ENCODE measurements around the gene NEGR1. TPM values are rescaled to one million over a fixed set of nuclear protein-coding genes. Genes with fewer than 3 reads are reported as not detected.

NEGR1 gene
- total RNA-seq, 4 donors from 2014 or later = 4.6 to 5.7 (median 5.0) TPM

DNA sequence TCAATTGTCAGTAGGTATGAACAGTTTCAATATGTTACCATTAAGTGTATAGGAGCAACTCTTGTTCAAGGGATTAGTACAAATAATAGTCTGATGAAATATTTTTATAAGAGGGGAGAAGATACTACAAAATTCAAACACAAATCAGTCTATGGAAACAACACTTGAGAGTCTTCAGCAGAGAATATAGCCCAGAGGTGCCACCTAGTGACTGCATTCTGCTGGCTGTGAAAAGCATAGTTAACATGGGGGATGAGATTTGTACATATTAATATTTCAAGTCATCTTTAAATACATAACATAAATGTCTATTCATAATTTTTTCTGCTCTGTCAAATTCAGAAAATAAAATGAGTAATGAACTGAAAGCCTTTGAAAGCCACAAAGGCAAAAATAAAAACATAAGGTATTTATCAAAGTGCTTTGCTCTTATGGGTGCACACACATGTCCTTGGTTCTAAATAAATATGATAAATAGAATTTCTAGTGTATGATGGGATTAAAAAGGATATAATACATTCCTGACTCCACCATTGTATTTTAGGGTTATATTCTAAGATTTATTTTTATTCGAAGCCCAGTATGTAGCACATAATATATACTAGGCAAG, 760.6 kb downstream of the NEGR1 start:
- no peaks in the 10 kb centered on the region for H3K36me3 ChIP-seq
- no peaks in the 10 kb centered on the region for H3K27me3 ChIP-seq
- no peaks in the 10 kb centered on the region for H3K4me1 ChIP-seq
- no peak for ATAC-seq
- H3K9me3 ChIP-seq = no peaks in the 10 kb centered on the region
- no peak overlapping the region for H3K27ac ChIP-seq
- no peak overlapping the region for H3K4me3 ChIP-seq
- in situ Hi-C loops (cut with MboI; ENCODE audit: low sequenced_read_pairs in 4 of 4) (no loop called here), intact Hi-C loops (cut with DNase I; ENCODE audit: low total_unique reads) (no loop called here)
- no peak for DNase-seq
- no peak for TF ChIP-seq POLR2A (IDR thresholded peaks at IDR 0.05)
- TF ChIP-seq, protein P1, sequence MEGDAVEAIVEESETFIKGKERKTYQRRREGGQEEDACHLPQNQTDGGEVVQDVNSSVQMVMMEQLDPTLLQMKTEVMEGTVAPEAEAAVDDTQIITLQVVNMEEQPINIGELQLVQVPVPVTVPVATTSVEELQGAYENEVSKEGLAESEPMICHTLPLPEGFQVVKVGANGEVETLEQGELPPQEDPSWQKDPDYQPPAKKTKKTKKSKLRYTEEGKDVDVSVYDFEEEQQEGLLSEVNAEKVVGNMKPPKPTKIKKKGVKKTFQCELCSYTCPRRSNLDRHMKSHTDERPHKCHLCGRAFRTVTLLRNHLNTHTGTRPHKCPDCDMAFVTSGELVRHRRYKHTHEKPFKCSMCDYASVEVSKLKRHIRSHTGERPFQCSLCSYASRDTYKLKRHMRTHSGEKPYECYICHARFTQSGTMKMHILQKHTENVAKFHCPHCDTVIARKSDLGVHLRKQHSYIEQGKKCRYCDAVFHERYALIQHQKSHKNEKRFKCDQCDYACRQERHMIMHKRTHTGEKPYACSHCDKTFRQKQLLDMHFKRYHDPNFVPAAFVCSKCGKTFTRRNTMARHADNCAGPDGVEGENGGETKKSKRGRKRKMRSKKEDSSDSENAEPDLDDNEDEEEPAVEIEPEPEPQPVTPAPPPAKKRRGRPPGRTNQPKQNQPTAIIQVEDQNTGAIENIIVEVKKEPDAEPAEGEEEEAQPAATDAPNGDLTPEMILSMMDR (IDR thresholded peaks at IDR 0.05 in 4 of 5, conservative IDR thresholded peaks at IDR 0.05 in 1 of 5) = peak in 3 of 5 experiments; percentile 15 to 35 (median 28)

GRCh38 chr1:71511505-71511904, 770.8 kb downstream of the NEGR1 start:
- Histone ChIP-seq H3K4me1 (no peaks in the 10 kb centered on the region), H3K27me3 (no peaks in the 10 kb centered on the region), H3K9me3 (no peaks in the 10 kb centered on the region), H3K36me3 (no peaks in the 10 kb centered on the region), H3K4me3 (no peak overlapping the region), H3K27ac (no peak overlapping the region)
- intact Hi-C loops (cut with DNase I; ENCODE audit: low total_unique reads) (no loop called here), in situ Hi-C loops (cut with MboI; ENCODE audit: low sequenced_read_pairs in 4 of 4) (no loop called here)
- TF ChIP-seq, protein P1 (IDR thresholded peaks at IDR 0.05 in 4 of 5, conservative IDR thresholded peaks at IDR 0.05 in 1 of 5) = no peak
- no peak for TF ChIP-seq POLR2A (IDR thresholded peaks at IDR 0.05)
- ATAC-seq (no peak), DNase-seq (no peak)

DNA sequence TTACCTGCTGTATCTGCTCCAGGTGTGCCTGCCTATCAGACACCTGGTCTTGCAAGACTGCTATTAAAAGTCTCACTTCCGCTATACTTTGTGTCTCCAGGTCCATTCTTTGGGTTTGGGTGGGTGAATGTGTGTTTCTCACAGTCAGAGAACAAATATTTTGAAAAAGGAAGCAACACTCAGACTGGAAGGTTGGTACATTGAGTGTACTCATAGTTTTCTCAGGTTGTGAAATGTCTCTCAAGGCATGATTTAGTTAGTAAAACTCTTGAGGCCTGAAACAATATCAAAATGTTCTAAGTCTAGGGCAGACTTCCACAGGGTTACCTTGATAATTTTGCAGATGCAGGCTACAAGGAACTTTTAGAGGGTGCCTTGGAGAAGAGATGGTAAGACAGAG, 771.6 kb downstream of the NEGR1 start:
- Histone ChIP-seq H3K36me3 (no peaks in the 10 kb centered on the region), H3K4me1 (no peaks in the 10 kb centered on the region), H3K27me3 (no peaks in the 10 kb centered on the region), H3K27ac (no peak overlapping the region), H3K9me3 (no peaks in the 10 kb centered on the region), H3K4me3 (no peak overlapping the region)
- no peak for DNase-seq
- no peak for ATAC-seq
- TF ChIP-seq, protein P1 (IDR thresholded peaks at IDR 0.05 in 4 of 5, conservative IDR thresholded peaks at IDR 0.05 in 1 of 5) = no peak
- TF ChIP-seq POLR2A (IDR thresholded peaks at IDR 0.05) = no peak
- intact Hi-C loops (cut with DNase I; ENCODE audit: low total_unique reads) (no loop called here), in situ Hi-C loops (cut with MboI; ENCODE audit: low sequenced_read_pairs in 4 of 4) (no loop called here)

DNA sequence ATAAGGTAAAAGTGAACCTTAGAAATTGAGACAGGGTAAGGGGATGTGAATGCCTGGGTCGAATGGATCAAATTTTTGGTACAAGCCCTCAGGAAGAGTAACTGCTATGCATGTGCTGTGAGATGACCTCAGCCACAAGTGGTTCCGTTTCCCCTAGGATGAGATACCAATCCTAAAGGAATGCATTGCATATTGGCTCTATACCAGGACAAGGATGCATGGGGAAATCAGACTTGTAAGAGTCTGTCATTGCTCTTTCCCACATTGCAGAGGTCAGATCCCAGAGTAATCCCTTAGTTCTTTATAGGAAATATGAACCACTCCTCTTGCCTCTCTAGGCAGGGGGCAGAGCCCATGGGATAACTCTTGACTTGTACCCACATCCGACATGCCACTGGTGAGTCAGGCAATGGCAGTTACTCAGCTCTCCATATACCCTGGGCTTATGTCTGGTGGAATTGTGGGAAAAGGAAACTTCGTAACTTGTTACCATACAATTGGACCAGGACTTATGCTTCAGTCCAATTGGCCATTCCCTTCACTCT, 773.2 kb downstream of the NEGR1 start:
- ATAC-seq (no peak), DNase-seq (no peak)
- Histone ChIP-seq H3K4me3 (no peak overlapping the region), H3K27ac (no peak overlapping the region), H3K4me1 (no peaks in the 10 kb centered on the region), H3K9me3 (no peaks in the 10 kb centered on the region), H3K27me3 (no peaks in the 10 kb centered on the region), H3K36me3 (no peaks in the 10 kb centered on the region)
- in situ Hi-C loops (cut with MboI; ENCODE audit: low sequenced_read_pairs in 4 of 4) (no loop called here), intact Hi-C loops (cut with DNase I; ENCODE audit: low total_unique reads) (no loop called here)
- no peak for TF ChIP-seq POLR2A (IDR thresholded peaks at IDR 0.05)
- TF ChIP-seq, protein P1 (IDR thresholded peaks at IDR 0.05 in 4 of 5, conservative IDR thresholded peaks at IDR 0.05 in 1 of 5) = no peak

DNA sequence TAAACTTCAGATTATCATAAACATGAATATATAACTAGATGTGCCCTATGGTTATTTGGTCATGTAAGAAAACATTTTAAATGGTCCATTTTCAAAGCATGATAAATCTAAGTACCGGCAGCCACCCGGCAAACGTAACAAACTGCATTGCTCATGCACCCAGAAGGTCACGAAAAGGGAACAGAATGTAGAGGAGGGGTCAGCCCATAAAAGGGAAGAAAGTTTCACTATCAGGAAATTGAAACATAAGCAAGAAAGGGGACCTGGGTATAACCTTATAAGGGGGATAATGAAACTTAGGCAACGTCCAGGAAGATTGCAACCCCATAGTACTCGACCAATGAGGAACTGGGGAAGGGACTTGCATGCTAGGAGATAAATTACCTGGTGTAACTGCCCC, 780.3 kb downstream of the NEGR1 start:
- intact Hi-C loops (cut with DNase I; ENCODE audit: low total_unique reads) = no loop called here
- TF ChIP-seq, protein P1 (IDR thresholded peaks at IDR 0.05 in 4 of 5, conservative IDR thresholded peaks at IDR 0.05 in 1 of 5) = no peak
- no peak for TF ChIP-seq POLR2A (IDR thresholded peaks at IDR 0.05)
- ATAC-seq (no peak), DNase-seq (no peak)
- H3K4me3 ChIP-seq = no peak overlapping the region
- in situ Hi-C loops (cut with MboI; ENCODE audit: low sequenced_read_pairs in 4 of 4) = no loop called here
- H3K4me1 ChIP-seq = no peaks in the 10 kb centered on the region
- H3K36me3 ChIP-seq = no peaks in the 10 kb centered on the region
- no peaks in the 10 kb centered on the region for H3K9me3 ChIP-seq
- no peaks in the 10 kb centered on the region for H3K27me3 ChIP-seq
- H3K27ac ChIP-seq = no peak overlapping the region
